GM15510 (cell line): Measurements from ENCODE around the gene ELMOD1.

Source experiments
- POLR2A ChIP-seq: IDR thresholded peaks from 3 replicates; pipeline ENCODE4 v1.6.1; 2011; ENCODE audit warnings: borderline replicate concordance; ENCODE audit not compliant: insufficient read length; ENCODE audit errors: extremely low read depth

ELMOD1 gene

DNA sequence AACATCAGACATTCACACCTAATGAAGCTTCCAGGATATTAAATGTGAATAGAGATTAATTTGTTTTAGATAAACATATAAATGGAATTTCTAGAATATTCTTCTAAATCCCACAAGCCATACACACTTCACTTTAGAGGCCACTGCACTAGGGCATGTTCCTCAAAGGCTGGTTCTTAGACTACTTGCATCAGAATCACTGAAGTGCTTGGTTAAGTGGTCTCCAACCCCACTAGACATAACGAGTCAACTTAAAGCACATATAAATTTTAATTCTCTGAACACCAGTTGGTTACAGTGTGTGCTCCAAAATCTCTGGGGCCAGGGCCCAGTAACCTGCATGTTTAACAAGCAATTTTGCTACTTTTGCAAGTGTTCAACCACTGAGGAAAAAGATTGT, 17.5 kb upstream of the ELMOD1 start:
- no peak for TF ChIP-seq POLR2A

DNA sequence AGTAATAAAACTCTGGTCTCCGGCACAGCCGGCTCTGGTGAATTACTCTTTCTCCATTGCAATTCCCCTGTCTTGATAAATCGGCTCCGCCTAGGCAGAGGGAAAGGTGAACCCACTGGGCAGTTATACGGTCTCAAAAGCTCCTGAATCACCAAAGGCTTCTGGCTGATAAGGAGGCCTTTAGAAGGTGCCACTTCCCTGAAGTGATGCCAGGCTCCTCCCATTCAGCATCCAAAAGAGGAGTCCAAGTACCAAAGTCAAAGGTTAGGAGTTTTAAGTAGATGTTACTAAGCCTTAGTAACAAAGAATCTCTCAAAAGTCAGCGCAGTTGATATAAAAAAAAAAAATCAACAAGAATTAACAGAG, 13.6 kb upstream of the ELMOD1 start:
- TF ChIP-seq POLR2A = no peak

DNA sequence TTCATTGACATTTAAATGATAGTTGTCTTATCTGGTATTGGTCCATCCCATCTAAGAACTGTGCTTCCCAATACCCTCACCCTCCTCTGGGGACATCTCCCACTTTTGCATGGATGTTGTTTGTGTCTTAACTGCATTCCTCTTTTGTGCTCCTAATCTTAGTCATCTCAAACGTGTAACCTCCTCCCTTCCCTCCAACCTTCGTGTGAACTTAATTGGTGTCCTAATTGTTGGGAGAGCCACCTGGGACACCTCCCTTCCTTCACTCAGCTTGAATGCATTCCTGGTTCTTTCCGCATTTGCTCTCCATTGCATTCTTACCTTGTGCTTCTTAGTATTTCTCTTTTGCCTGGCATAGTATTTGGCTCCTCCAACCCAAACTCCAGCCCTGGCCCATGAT, 9.8 kb upstream of the ELMOD1 start:
- no peak for TF ChIP-seq POLR2A

DNA sequence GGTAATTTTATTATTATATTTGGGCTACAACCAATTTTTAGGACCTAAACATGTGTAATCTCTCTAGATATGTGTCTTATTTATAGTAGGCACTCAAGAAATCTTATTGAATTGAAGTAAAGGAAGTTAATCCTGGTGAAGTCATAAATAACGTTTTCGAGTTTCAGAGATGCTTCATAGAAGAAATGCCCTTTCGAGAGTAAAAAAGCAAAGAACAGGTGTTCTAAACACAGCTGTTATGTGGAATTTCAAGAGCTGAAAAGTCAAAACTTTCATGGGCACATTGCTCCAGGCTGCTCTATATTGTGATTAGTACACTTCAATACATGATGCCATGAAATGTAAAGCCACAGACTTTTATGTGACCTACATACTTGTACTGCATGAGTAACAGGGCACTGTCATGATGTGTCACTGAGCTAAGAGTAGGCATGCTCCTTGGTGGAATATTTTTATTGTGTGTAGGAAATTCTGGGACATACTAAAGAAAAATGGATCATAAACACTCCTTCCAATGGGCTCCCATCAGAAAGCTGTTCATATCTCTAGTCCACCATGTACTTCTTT, 7.2 kb upstream of the ELMOD1 start:
- no peak for TF ChIP-seq POLR2A

DNA sequence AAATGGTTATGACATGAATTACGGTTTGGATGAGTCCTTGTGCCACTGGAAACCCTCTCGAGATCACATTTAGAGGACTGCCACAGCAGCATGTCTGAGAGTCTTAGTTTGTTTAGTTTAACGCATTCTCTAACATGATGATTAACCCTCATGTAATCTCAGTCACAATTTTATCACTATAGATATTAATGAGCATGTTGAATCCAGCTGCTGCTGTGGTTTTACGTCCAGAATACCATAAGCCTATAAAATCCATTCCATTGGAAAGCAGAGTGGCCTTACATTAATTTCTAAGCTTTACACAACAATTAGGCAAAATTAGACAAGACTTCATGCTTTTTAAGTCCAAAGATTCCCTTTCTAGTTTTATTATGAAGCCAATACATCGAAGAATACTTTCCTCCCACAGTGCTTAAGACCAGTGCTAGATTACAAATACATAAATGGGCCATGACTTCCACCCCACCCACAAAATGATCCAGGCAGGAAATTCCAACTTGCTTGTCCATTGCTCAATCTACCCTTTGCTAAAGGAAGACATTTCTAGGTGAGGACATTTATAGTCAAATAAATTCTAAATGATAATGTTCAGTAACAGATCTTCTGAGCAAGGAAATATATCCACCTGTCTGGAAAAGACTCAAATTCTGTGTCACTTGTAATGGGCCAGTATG, 3.5 kb upstream of the ELMOD1 start:
- TF ChIP-seq POLR2A = no peak

DNA sequence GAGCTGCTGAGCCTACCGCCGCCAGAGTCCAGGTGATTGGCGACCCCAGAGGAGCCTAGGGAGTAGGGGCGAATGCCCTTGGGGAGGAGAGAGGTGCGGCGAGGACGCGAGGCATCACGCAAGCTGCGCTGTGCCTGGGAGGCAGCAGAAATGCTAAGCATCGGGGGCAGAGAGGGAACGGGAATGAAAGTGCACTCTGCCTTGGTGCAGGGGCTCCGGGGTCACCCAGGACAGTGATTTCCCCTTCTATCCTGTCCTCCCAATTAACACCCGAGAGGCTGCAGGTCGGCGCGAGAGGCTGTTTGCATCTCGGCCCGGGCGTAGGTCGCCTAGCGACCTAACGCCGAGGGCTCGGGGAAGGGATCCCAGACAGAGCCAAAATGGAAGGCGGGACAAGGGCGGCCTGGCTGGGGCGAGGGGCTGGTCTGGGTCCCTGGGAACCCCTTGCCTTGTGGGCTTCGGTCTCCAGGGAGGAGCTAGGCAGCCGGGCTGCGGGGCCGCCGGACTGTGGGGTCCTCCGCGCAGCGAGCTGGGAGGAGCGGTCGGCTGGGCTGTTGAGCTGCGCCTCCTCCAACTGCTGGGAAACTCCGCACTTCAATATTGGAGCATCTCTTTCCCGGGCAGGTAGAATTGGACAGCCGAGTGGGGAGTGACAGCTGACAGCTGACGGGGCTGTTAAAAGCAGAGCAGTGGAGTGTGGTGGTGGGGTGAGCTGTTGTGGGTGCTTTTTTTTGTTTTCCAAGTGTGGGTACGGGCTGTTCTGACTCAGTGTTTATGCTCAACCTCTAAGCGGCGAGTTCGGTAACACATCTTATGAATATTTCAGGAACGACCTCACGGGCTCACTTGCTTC, 657 bp downstream of the ELMOD1 start:
- TF ChIP-seq POLR2A = no peak

DNA sequence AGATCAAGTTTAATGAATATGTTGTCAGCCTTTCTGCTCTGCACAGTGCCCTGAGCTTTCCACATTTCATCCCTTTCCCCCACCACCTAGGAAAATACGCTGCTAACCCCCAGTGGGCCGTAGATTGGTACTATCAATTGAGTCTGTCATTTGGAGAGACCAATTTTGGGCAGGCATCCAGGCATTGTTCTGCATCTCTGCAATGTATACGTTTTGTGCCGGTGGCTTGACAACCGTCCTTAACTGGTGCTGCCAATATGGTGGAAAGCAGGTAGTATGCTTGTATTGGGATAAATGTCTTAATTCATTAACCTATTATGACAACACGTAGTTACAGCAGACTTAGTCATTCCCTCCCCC, 1.3 kb downstream of the ELMOD1 start:
- TF ChIP-seq POLR2A = no peak

DNA sequence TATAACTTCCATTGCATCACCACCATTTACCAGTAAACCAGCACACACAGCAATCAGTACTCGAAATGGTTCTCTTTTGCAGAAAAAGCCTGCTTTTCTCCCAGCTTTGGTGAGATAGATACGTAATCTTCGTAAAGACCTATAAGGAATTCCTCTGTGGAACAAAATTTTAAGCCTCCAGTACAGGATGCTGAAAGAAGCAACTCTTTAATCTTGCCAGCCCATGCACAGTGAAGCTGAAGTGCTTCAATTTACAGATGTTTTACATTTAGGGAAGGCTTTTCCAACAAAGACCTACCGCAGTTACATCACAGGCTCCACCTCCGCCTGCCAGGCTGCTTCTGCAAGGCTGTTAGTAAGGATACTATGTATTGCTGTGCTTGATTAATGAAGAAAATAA, 1.9 kb downstream of the ELMOD1 start:
- no peak for TF ChIP-seq POLR2A

DNA sequence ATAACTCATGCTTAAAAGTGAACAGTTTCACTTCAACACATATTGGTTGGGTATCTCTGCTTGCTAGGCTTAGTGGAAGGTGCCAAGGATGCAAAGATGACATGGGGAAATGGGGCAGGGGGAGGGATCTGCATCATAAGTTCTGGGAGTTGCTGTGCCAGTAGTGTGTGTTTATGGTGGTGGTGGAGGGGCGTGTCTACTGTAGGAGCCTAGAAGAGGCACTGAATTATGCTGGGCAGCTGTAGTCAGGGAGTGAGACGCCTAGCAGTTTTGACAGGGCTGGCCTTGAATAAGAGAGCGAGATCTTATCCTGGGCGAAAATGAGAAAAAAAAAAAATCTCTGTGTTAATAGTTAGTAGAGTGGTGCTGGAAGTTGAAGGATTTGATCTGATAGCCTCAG, 3.0 kb downstream of the ELMOD1 start:
- TF ChIP-seq POLR2A = no peak

DNA sequence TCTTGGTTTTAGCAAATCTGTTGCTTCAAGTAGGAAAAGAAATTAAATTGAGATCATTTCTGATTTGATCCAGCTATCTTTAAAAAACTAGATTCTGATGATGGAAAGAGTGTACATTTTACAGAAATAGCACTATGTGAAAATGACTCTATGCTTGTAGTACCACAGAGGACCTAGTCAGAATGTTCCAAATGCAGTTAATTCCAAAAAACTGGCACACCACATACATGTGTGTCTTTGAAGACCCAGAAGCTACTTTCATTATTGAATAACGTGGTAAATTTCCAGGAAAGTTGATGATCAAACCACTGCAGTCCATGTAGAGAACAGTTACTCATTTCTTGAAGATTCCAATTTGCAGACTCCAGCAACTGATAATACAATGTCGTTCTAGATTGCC, 3.8 kb downstream of the ELMOD1 start:
- TF ChIP-seq POLR2A = no peak

DNA sequence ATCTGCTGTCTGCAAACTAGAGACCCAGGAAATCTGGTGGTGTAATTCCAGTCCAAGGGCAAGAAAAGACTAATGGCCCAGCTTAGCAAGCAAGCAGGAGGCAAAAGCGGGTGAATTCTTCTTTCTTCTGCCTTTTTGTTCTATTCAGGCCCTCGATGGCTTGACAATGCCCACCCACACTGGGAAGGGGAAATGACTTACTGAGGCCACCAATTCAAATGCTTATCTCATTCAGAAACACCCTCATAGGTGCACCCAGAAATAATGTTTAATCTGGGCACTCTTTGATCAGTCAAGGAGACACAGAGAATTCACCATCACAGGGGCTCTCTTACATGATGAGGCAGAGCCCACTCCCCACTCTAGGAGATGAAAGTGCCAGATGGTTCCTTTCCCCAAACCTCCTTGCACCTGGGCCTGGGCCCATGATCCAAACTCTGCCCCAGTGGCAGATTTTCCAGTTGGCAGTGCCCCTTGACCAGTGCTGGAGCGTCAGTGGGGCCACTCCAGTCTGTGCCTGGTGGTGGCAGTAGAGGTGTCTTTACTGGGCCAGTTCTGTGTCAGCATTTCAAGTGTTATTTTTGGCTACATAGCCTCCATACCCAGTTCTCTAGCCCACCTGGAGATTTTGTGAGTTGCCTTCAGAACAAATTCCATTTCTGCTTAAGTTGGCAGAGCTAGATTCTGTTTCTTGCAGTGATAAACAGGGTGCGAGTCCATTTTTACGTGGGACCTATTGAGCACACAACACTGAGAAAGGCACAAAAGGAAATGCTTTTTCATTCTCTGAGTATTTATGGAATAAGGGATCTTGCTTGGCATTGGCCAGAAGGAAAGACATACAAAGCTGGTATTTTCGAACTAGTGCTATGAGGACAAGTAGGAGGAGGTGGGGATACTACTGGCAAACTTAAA, 7.5 kb downstream of the ELMOD1 start:
- TF ChIP-seq POLR2A = no peak

DNA sequence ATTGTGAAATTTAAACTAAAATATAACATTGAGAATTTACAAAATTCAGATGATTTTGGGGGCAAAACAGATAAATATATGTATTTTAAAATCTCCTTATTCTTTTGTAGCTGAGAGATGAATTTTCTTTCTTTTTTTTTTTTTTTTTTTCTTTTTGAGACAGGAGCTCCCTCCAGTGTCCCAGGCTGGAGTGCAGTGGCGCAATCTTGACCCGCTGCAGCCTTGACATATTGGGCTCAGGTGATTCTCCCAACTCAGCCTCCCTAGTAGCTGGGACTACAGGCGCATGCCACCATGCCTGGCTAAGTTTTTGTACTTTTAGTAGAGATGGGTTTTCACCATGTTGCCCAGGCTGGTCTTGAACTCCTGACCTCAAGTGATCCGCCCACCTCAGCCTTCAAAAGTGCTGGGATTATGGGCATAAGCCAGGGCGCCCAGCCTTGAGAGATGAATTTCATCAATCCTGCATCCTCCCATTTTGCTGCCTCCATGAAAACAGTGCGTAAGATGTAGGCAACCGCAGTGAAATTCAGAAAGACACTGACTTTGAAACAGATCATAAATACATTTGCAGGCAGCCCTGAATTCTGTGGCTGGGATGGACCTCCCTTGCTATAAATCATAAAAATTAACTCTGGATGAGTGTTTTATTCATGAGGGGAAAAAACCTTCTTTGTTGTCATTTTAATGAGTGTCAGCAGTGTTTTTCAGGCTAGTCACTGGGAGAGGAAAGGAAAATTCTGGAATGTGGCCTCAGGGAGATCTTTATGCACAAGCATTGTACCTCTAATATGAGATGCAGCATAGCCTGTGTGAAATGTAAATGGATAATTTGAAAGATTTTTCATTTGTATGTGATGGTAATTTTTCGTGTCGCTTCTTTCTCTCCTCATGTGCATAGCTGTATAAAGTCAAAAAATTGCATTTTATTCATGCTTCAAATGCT, 14.4 kb downstream of the ELMOD1 start:
- TF ChIP-seq POLR2A = no peak

DNA sequence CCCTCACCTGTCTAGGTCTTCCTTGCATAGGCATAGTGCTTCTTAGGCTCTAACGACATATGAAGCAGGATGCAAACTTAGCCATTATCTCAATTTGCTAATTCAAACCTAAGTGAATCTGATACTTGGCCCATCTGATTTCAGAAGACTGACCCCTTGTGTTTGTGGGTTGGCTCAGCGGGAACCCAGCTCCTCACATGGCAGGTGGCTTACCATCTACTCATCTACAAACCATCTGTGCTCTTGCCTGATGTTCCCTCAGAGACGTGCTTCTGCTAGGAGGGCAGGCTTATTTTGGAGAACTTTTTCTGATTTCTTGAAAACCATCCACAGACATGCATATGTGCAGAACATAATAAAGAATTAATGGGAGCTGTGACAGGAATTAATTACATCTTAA, 15.2 kb downstream of the ELMOD1 start:
- TF ChIP-seq POLR2A = no peak

DNA sequence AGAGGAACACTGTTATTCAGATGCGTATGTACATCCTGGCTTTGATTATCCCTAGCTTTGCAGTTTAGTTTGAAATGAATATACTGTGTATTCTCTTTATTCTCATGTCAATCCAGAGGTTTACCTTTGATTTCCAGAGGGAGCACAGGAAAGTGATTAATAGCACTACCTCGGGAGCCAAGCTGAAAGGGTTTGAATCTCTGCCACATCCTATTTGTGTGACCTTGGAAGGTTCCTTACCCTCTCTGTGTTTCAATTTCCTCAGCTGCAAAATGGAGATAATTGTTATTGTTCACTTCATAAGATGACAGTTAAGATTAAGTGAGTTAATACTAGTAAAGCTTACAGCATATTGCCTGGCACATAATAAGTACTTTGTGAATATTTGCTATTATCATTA, 17.9 kb downstream of the ELMOD1 start:
- no peak for TF ChIP-seq POLR2A
